Stomach (tissue), 4 donors: ENCODE results near the gene VPS18.

ENCODE experiments used
- CTCF ChIP-seq, 7 experiments: fragments of 450-650 bp in 4 of 7; fragments of 200-600 bp in 3 of 7; sonication (generic) in 3 of 7; IDR thresholded peaks; one replicate each; pipeline ENCODE4 v1.5.1; 2016 to 2019; ENCODE audit warnings: antibody characterized with exemption in 7 of 7, control low read depth in 2 of 7, mild to moderate bottlenecking in 1 of 7
- POLR2A ChIP-seq, 4 donors: fragments of 450-650 bp; IDR thresholded peaks; one replicate each; pipeline ENCODE4 v1.6.1; 2016; ENCODE audit warnings: antibody characterized with exemption in 4 of 4, control low read depth in 2 of 4, mild to moderate bottlenecking in 1 of 4, moderate library complexity in 1 of 4

GRCh38 chr15:40938536-40938870 is 44.3 kb downstream of the VPS18 start:
- TF ChIP-seq CTCF (IDR thresholded peaks at IDR 0.05) (no peak), POLR2A (IDR thresholded peaks at IDR 0.05) (no peak)
